GM19193 (cell line): ENCODE data around the gene AATF.

Experiments
- POLR2A ChIP-seq: IDR thresholded peaks from 4 replicates; pipeline ENCODE4 v1.6.1; 2011; ENCODE audit not compliant: insufficient read depth, insufficient read length; ENCODE audit errors: extremely low read depth

AATF gene

DNA sequence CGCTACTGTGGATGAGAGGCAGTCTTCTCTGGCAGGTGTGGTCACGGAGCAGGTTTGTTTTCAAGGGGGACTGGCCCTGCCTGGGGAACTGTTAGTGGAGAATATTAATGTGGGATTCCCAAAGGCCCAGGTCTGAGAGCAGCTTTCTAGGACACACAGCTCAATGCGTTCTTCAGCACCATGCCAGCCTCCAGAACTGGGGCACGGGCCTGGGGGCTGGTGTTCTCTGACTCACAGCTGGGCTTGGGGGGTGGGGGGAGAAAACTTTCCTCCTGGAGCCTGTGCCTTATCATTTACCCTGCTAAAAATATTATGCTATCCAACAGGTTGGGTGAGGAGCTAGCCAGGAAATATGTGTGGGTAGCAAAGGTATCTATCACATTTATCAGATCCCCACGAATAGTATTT lies 24.9 kb upstream of the AATF start:
- TF ChIP-seq POLR2A, result no peak

DNA sequence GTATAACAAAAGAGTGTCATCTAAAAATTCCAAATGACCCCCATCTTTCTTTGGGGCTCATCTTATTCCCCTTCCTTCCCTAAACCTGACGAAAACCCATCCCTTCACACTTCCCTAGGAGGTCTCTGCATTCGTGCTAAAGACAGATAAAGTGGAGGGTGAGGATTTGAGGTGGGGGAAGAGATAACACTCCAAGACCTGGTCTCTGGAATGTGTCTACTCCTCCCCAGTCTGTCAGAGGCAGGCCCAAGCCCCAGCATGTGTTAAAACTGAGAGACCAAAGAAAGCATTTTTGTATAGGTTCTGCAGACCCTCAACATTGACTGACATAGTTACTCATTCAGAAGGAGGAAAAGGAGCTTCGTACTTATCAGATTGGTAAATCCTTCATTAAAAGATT lies 22.5 kb upstream of the AATF start:
- TF ChIP-seq POLR2A, result no peak

- no peak for TF ChIP-seq POLR2A
Observed at GRCh38 chr17:36926701-36927100, 22.1 kb upstream of the AATF start.

DNA sequence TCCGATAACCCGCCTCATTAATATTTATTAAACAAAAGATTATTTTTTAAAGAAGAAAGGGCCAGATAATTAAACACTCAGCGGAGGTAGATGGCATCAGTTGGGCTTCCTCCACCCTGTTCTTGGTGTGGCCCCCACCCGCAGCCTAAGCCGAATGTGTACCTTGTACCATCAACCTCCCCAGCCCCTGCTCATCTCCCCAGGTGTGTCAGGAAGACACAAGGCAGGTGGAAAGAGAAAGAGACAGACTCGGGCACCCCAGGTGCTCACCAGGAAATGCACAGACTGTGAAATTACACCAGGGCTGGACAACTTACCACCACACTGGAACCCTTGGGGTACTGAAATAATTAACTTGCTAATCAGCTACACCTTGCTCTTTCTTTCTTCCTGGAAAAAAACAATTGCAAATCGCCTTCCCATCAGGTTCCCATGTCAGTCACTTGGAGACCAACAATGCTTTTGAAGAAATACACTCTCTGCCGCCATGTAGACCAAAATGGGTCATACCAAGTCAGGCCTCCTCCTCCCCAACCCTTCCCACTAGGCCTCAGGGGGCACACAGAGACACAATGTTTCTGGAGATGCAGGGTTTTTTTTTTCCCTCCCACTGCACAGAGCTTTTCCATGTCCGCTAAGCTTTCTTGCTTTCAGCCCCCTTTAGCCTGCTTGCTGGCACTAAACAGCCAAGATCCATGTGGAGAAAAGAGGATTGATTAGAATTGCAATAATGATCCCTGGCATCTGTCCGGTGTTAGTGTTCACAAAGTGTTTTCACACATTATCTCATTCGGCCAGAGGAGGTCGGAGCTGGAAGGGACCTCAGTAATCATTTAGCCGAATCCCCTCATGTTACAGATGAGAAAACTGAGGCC lies 20.0 kb upstream of the AATF start:
- no peak for TF ChIP-seq POLR2A

DNA sequence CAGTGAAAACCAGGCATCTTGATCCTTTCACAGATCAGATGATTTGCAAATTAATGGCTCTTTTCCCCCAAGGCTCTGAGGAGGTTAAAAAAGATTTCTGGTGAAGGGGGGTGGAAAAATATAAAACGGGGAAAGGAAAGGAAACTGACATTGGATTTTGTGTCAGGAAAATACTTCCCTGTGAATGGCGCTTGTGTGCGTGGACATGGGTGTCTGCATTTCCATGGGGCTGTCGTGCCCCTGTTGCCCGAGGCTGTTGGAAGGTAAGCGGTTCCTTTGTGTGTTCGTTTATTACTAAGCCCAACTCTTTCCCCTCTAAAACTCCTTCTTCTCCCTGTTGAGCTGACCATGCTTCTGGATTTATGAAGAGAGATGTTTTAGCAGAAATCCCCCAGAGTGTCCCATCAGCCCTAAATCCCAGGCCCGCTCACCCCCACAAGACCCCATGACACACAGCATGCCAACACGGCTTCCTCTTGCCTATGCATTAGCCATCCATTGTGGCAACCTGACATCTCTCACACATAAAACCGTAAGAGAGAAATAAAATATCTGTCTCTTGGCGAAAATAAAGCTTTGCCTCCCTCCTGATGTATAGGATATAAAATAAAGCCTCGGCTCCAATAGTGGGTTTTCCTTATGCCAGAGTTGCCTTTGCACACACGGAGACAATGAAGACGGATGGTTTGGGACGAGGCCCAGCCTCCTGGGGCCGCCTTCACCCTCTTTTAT lies 18.7 kb upstream of the AATF start:
- TF ChIP-seq POLR2A, result no peak

DNA sequence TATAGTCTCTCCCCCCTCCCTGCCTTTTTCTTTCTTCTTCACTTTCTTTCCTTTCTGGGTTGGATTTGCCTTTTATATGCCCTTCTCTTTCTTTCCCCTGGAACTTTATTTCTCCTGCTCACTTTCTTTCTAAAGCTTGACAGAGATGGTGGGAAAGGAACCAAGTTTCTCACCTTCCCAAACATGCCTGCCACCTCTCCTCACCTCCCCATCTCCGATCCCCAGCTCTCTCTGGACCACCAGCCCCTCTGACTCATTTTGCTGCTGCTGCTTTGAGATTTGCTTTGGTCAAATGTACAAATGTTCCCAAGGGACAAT lies 18.2 kb upstream of the AATF start:
- TF ChIP-seq POLR2A, result no peak

DNA sequence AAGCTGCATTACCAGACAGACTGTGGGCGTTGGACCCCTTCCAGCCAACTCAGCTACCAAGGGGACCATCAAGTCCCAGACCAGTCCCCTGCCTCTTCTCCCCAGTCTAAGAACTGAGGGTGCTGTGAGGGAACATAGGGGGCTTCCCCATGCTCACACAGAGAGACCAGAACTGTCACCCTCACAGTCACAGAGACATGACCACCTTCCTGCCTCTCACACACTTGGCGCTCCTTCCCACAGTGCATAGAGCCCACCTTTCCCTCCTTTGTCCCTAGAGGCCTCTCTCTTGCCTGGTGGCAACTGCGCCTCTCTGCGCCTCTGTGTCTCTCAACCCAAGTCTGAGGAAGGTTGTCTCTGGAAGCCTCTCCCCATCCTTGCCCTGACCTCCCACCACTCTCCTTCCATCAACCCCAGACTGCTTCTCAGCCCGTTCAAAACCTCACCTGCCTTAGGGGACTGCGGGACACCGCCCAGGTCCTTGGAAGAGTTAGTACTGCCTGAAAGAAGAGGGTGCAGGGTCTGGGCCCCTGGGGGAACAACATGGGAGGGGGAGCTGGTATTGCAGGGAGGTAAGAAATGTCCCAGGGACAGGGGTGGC lies 17.6 kb upstream of the AATF start:
- TF ChIP-seq POLR2A, result no peak

DNA sequence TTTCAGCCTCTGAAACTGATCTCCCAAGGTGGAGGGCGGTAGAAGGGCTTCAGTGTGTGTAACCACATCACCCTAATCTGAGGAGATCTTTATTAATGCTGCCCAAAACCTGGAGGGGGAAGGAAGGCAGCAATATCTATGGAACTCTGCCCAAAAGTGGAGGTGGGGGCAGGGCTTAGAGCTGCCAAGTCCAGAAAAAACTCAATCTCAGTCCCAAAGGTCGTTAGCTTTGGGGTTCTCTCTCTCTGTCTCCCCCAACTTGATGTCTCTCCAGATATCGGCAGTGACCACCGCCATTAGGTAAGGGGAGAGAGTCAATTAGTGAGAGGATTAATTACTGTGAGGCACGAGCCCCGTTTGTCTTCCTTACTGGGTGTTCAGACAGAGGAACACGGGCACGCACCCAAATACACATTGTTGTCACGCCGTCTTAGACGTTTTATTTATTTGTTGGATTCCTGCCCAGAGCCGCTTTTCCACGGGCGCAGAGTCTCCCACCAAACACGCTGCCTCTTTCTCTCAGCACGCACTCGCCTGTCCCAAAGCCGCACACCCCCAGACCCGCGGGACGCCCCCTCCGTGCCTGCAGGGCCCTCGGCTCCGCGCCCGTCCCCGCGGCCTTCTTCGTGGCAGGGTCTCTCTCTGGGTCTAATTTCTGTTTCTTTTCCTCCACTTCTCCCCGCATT lies 16.9 kb upstream of the AATF start:
- no peak for TF ChIP-seq POLR2A

DNA sequence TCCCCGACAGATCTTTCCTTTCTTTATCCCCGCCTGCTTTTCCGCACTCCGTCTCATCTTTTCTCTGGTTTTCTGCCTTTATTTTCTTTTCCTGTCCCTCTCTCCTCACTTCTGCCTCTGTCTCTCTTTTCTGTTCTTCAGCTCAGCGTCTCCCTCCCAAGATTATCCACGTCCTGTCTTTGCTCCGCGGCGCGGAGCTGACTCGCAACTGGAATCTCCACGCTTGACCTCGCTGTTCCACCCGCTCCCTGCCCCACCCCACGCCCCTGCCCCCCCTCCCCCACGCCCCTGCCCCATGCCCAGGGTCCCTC lies 16.4 kb upstream of the AATF start:
- no peak for TF ChIP-seq POLR2A

- TF ChIP-seq POLR2A, result no peak
Observed at GRCh38 chr17:36932694-36933511, 15.9 kb upstream of the AATF start.

DNA sequence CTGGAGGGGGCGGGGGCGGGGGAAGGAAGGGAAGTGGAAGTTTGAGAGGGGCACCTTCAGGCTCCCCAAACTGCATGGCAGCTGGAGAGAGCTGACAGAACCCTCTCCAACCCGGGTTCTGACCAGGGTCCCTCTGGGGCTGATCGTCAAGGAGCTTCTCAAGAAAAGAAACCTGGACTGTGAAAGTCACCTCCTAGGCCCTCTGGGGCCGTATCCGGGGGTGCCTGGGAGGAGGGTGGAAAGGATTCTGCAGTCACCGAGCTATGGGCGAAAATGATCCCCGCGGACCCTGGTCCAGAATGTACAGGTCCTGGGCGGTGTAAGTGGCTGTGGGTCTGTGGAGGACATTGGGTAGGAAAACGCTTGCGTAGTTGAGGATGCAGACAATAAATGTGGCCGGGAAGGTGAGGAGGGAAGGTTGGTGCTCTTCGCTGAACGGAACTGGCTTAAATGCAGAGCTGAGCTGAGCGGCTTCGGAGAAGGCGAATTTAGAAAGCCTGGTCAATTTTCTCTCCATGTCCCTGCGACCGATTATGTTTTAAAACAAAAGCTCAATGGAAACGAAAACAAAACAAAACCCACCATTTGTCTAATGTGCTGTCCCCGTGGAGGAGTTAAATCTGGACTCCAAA lies 15.1 kb upstream of the AATF start:
- TF ChIP-seq POLR2A, result no peak

GRCh38 chr17:36934144-36934691 lies 14.5 kb upstream of the AATF start:
- no peak for TF ChIP-seq POLR2A

- TF ChIP-seq POLR2A, result no peak
Observed at GRCh38 chr17:36934692-36935630, 13.8 kb upstream of the AATF start.

- no peak for TF ChIP-seq POLR2A
Observed at GRCh38 chr17:36935671-36936454, 12.9 kb upstream of the AATF start.
